ENCODE measurements around the gene UCKL1.

Gene UCKL1

DNA sequence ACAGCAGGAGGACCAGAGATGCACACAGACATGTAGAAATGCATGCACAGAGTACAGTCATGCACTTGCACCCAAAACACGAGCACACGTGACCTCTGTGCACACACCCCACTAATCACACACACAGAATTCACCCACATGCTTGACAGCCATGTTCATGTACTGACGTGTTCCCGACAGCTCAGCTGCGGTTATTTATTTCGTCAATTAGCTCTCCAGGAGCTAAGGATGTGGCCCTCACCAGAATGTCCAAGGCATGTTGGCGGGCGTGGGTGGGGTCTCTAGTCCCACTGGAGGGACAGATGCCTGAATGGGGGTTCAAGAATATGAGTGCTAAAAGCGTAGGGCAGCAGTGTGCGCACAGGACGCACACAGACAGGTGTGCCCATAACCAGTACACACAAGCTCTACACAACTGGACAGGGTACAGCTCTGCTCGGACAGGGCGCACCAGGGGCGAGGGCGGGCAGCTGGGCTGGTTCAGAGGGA lies 24.1 kb upstream of the UCKL1 start:
- TF ChIP-seq, protein P1, sequence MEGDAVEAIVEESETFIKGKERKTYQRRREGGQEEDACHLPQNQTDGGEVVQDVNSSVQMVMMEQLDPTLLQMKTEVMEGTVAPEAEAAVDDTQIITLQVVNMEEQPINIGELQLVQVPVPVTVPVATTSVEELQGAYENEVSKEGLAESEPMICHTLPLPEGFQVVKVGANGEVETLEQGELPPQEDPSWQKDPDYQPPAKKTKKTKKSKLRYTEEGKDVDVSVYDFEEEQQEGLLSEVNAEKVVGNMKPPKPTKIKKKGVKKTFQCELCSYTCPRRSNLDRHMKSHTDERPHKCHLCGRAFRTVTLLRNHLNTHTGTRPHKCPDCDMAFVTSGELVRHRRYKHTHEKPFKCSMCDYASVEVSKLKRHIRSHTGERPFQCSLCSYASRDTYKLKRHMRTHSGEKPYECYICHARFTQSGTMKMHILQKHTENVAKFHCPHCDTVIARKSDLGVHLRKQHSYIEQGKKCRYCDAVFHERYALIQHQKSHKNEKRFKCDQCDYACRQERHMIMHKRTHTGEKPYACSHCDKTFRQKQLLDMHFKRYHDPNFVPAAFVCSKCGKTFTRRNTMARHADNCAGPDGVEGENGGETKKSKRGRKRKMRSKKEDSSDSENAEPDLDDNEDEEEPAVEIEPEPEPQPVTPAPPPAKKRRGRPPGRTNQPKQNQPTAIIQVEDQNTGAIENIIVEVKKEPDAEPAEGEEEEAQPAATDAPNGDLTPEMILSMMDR (IDR thresholded peaks at IDR 0.05), result no peak

DNA sequence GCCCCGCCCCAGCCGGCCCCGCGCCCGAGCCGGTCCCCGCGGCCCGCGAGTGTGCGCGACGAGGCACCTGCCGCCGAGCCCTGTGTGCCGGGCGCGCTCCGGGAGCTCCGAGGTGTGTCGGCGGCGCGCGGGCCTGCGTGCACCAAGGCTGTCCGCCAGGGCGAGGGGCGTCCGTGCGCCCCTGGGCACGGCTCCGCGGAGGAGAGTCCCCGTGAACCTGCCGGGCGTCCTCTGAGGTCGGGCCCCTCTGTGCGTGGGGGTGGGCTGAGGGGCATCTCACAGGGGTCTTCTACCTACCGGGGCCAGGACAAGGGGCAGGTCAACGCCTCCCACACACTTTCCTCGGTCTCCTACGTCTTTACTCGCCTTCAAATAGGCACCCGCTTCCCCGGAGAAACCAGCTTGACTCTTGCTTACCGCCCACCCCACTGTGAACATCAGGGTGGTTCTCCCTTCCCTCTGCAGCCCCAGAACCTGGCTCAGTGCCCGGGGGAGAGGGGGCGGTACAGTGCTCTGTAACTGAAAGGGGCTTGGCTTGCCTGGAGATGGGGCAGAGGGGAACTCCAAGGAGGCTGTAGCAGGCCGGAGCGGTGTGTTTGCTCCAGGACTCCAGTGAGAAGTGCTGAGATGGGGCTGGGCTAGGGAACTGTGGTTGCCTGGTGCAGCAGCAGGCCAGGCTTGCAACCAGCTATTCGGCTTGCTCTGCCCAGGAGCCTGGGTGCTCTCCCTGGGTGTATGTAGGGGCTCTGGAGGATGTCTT lies 23.5 kb upstream of the UCKL1 start, which contains the start of gene SAMD10:
Gene SAMD10, minus strand, starts transcription at position 86 of the 760 bp plus-strand sequence. CDS start 175 bp downstream, outside the sequence.
- TF ChIP-seq, protein P1 (IDR thresholded peaks at IDR 0.05), result peak; percentile 10; the same call in 1 of the 2 replicates

DNA sequence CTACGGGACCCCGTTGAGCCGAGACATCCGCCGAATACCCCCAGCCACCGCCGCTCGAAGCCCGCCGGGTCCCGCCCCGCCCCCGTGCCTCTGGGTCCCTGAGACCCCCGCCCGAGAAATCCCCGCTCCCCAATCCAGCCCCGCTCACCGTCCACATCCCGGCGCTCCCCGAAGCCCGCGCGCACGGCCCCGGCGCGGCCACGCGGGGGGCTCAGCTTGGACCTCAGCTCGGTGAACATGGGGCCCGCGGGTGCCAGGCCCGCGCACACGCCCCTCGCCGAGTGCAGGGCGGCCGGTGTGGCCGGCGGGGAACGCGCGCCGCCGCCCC lies 23.0 kb upstream of the UCKL1 start:
- TF ChIP-seq, protein P1 (IDR thresholded peaks at IDR 0.05), result no peak

DNA sequence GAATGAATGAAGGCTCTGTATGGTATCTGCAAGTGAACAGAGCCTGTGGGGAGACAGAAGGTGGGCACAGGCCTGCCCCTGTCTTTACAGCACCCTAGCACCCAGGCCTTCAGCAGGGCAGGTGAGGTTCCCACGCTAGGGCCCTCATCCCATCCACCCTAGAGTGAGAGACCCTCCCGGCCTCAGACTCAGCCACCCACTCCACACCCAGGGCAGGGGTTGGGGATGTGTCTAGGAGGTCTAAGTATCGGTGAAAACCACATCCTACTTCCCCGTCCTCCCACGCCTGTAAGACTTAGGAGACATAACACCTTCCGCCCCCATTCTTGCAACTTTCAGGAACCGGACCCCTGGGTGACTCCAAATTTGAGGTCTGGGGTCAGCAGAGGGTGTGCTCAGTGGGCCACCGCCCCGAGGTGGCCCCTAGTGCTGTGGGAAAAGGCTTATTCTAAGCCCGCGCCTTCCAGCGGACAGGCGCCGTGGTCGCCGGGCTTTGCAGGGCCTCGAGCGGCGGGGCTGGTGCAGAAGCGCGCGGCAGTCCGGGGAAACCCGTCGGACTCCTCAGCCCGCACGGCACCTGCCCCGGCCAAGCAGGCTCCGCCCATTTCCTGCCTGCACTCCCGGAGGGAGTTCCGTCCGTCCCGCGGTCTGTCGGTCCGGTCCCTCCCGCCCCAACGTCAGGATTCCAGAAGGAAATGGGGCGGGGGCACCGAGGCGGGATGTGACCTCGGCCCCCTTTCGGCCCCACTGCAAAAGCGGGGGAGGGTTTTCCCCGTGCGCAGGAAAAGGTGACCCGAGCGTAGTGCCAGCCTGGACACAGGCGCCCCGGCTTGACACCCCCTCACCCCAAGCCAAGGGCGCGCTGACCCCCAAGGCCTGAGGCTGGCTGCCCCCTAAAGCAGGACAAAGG lies 22.4 kb upstream of the UCKL1 start:
- TF ChIP-seq, protein P1 (IDR thresholded peaks at IDR 0.05), result no peak

- TF ChIP-seq, protein P1 (IDR thresholded peaks at IDR 0.05), result no peak
Observed at GRCh38 chr20:63977739-63978276, 21.6 kb upstream of the UCKL1 start.

GRCh38 chr20:63976980-63977738 lies 20.9 kb upstream of the UCKL1 start:
- TF ChIP-seq, protein P1 (IDR thresholded peaks at IDR 0.05), result no peak
